Measurements from ENCODE around the gene ENG.
A peak's percentile ranks its signal among the peaks of the same experiment; 100 is the strongest.
"Not testable (repeated sequence)": the region's sequence is repeated elsewhere in the genome, so short reads cannot be mapped to it uniquely, and the experiment has no call there.

ENG gene

DNA sequence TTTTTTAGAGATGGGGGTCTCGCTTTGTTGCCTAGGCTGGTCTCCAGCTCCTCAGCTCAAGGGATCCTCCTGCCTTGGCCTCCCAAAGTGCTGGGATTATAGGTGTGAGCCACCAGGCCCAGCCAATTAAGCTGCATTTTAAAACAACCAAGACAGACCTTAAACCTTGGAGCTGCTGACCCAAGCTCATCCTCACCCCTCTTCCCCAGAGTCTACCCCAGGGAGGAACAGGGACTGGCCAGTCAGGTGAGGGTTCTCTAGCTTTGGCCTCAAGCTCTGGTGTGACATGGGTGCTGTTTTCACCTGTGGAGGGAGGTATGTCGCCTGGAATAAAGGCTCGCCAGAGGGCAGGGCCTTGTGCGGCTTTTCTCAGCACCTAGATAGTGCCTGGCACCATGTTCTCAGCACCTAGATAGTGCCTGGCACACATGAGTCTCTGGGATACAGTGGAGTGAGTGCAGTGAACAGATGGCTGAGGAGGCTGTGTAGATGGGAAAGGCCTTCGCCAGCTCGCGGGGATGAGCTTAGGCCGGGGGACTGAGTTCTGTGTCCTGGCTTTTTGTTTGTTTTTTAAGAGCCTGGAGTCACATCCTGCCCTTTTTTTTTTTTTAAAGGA is 61.3 kb downstream of the ENG start:
- no peak for DNase-seq (ENCODE audit: low read depth in 2 of 2)

GRCh38 chr9:127792417-127793031 is 61.9 kb downstream of the ENG start:
- no peak for DNase-seq (ENCODE audit: low read depth in 2 of 2)

GRCh38 chr9:127791085-127791484 is 63.4 kb downstream of the ENG start:
- DNase-seq (ENCODE audit: low read depth in 2 of 2) = no peak

DNA sequence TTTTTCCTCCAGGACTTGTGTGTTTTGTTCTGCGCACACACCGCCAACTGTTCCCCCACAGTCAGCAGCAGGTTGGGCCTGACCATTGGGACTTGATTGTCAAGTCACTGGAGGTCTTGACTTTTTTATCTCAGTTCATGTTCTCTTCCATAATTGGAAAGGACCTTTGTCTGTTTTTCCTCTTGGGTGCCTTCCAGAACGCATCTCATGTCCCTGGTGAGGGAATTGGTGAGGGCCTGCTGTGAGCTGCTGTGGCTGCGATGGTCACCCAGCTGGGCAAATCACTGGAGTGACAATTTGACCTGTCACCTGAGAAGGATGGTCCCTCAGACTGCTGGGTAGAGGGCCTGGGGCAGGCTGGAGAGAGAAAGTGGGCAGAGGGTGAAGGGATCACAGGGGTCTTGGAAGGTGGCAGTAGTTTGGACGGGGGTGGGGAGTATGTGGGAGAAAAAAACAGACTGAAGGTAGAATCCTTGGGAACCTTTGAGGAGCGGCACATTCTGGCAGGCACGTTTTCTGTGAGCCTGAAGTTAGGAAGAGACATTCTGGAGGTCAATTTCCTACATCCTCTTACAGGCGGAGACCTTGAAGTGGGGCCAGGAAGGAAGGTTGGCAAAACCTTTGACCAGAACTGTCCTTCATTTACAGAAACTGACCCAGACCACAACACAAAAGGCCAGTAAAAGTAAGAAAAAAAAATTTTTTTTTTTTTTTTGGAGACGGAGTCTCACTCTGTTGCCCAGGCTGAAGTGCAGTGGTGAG is 64.2 kb downstream of the ENG start:
- DNase-seq (ENCODE audit: low read depth in 2 of 2) = no peak

GRCh38 chr9:127789179-127789578 is 65.3 kb downstream of the ENG start:
- DNase-seq (ENCODE audit: low read depth in 2 of 2) = no peak

DNA sequence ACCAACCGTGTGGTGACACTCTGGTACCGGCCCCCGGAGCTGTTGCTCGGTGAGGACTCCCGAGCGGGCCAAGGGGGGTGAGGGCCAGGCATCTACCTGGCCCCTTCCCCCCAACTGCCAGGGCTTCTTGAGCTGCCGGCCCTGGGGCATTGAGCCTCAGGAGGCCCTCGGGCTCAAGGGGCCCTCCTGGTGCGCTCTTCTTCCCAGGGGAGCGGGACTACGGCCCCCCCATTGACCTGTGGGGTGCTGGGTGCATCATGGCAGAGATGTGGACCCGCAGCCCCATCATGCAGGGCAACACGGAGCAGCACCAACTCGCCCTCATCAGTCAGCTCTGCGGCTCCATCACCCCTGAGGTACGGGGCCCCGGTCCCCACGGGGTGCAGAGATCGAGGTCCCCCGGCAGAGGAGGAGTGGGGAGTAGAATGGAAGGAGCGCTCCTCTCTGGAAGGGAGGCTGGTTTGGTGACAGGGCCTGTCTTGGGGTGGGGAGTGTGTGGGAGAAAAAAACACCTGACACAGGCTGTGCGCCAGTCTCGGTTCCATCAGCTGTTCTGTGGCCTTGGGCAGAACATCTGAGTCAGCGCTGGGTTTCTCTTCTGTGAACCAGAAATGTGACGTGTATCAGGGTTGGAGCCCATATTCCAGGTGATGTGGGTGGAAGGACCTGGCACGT is 66.0 kb downstream of the ENG start:
- peak in 1 of 2 donors; percentile 68 for DNase-seq (ENCODE audit: low read depth in 2 of 2)

GRCh38 chr9:127786773-127787104 is 67.7 kb downstream of the ENG start:
- DNase-seq (ENCODE audit: low read depth in 2 of 2) = no peak

DNA sequence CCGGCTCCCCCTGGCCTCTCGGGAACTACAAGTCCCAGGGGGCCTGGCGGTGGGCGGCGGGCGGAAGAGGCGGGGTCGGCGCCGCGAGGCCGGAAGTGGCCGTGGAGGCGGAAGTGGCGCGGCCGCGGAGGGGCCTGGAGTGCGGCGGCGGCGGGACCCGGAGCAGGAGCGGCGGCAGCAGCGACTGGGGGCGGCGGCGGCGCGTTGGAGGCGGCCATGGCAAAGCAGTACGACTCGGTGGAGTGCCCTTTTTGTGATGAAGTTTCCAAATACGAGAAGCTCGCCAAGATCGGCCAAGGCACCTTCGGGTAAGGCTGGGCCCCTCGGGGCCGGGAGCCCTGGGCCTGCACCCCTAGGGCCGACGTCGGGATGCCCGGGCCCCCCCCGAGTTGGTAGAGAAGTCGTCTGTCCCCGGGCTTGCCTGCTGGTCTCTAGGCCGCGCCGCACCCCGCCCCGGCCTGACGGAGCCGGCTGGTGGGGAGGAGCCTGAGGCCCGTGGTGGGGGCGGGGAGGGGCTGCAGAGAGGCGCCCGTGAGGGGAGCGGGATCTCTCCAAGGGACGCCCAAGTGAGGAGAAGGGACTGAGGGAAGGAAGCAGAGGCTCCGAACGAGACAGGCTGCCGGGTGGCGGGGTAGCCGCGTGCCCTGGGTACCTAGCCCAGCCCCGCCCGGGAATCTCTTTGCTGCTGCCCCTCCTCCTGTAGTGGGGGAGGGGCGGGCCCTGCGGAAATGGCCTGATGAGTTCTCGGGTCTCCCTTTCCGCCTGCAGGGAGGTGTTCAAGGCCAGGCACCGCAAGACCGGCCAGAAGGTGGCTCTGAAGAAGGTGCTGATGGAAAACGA is 68.3 kb downstream of the ENG start, which contains the start of gene CDK9:
Gene CDK9 (plus strand): TSS at position 102 of the 840 bp plus-strand sequence. CDS start 115 bp downstream, at position 217.
- DNase-seq (ENCODE audit: low read depth in 2 of 2) = peak; percentile 91 to 94

- DNase-seq (ENCODE audit: low read depth in 2 of 2) = peak; percentile 79 to 84
Measured at GRCh38 chr9:127785023-127785932, 69.2 kb downstream of the ENG start.

DNA sequence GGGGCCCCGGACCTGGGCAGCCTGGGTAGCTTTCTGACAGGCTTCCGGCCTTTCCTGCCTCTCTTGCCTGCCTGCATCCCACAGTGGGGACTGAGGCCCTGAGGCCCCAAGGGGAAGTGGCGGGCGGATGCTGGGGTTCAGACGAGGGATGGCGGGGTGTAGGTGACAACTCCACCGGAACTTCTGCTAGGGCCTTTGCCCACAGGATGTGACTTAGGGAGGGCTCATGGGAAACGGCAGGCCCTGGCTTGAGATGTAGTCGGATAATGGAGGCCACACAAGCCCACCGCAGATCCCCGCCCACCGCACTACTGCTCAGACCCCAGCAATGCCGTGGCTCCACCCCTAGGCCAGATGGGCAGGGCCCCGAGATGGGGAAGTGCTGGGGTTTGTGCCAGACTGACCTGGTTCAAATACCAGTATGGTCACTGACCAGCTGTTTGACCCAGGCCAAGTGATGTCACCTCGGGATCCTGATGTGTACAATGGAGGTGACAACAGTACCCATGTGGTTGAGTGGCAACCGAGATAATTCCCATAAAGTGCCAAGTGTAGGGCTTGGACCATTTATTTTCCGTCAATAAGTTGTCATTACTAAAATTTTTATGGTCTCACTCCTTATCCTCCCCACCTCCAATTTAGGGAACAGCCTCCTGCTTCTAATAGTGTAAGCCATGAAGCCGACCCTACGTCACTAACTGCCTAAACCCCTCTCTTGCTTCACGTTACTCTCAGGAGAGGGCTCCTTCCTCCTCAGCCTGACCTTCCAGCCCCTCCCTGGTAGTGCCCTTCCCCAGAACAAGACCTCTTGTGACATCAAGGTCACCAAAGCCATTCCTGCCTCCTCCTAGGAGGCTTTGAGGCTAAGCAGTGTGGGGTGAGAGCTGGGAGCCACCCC is 71.1 kb downstream of the ENG start:
- DNase-seq (ENCODE audit: low read depth in 2 of 2) = peak; percentile 73 to 77

DNA sequence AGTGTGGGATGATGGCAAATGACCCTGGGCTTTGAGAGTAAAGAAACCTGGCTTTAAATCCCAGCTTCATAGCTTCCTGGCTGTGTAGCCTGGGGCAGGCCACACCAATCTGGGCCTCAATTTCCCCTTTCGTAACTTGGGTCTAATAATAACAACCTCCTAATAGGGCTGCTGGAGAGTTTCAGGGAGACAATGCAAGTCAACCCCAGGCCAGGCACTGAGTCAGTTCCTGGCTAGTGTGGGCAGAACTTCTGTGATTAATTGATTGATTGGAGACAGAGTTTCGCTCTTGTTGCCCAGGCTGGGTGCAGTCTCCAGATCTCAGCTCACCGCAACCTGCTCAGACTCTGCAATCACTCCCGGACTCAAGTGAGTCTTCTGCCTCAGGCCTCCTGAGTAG is 72.7 kb downstream of the ENG start:
- no peak for DNase-seq (ENCODE audit: low read depth in 2 of 2)

- not testable (repeated sequence) for DNase-seq (ENCODE audit: low read depth in 2 of 2)
Measured at GRCh38 chr9:127780909-127781308, 73.5 kb downstream of the ENG start.

DNA sequence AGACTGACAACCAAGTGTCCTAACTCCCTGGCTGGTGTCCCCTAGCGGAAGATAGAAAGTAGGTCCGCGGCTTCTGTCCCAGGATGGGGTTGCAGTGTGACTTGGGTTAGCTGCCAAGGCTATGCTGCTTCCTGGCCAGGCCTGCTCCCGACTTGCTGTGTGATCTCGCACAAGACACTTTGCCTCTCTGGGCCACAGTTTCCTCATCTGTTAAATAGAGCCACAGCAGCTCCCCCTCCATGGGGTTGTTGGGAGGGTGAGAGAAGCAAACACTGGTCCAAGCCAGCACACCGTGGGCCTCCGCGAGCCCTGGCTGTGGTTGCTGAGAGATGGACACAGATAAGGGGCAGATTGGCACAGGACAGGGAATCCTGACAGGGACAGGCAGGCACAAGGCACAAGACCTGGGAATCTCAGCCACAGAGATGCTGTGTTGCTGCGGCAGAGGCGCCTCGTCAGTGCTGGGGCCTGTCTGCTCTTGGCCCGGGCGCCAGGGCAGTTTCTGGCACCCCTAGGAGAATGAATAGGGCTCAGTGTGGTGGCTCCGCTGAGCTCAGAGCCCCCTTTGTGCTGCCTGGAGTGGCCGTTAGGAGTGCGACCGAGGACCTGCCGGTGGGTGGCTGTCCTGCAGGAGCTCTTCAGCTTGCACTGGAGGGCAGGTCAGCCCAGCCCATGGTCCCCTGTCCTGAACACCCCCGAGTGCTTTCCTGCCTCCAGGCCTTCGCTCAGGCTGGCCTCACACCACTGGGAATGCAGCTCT is 74.2 kb downstream of the ENG start:
- no peak for DNase-seq (ENCODE audit: low read depth in 2 of 2)

DNA sequence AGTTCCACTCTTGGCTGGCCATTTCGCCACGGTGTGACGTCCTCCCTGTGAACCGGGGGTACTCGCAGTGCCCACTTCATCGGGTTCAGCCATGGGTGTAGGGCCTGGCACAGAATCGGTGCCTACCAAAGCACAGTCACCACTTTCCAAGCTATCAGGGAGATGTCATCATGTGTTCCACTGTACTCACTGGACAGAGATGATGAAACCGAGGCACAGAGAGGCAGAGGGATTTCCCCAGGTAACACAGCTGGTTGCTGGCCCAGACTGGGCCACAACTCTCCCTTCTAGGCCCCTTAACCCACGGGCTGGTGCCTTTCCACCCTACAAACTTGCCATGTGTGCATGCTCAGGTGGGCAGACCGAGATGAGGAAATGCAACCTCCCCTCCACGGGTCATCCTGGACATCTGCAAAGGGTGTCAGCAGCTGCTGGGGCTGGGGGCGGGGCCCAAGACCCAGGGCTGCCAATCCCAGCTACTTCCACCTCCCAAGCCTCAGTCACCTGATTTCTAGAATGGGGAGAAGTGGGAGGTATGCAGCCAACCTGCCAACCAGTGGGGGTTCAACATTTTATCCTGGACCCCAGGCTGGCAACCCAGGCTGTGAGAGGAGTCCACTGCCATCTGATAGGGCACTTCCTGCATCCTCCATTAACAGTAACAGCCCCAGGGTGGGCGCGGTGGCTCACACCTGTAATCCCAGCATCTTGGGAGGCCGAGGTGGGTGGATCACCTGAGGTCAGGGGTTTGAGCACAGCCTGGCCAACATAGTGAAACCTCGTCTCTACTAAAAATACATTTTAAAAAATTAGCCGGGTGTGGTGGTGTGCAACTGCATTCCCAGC is 75.1 kb downstream of the ENG start:
- DNase-seq (ENCODE audit: low read depth in 2 of 2) = peak in 1 of 2 donors; percentile 44

- no peak for DNase-seq (ENCODE audit: low read depth in 2 of 2)
Measured at GRCh38 chr9:127778280-127779135, 76.0 kb downstream of the ENG start, which contains the start of gene SH2D3C. SH2D3C (minus strand) TSS chr9:127778666; CDS start chr9:127778627, 39 bp downstream.

DNA sequence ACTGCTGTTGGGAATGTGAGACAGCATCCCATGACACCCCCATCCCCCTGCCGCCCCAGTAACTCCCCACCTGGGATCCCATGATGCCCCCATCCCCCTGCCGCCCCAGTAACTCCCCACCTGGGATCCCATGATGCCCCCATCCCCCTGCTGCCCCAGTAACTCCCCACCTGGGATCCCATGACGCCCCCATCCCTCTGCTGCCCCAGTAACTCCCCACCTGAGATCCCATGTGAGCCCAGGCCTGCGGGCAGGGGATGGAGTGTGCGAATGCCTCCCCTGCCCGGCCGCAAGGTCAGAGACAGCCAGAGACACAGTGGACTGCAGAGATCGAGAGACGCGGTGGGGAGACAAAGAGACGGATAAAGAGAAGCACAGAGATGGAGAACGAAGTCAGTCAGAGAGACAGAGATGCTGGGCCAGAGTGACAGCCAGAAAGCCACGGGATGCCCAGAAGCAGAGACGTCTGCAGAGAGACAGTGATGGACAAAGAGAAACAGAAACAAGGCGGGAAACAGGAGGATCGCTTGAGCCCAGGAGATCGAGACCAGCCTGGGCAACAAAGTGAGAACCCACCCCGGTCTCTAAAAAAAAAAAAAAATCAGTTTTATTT is 77.0 kb downstream of the ENG start:
- DNase-seq (ENCODE audit: low read depth in 2 of 2) = no peak
